ENCODE results near the gene TGM6. TPM values are rescaled to one million over a fixed set of nuclear protein-coding genes. Genes with fewer than 3 reads are reported as not detected.

Gene TGM6
- total RNA-seq, 1 experiment from 2014 or later = not detected

GRCh38 chr20:2429051-2429450 is 48.4 kb downstream of the TGM6 start:
- Mint-ChIP-seq H3K27me3 (ENCODE audit: low read depth) (peaks cover 11% of the 10 kb centered on the region), H3K27ac (no peak overlapping the region), H3K36me3 (ENCODE audit: insufficient read depth in 1 of 3, low read depth in 3 of 3) (no peaks in the 10 kb centered on the region), H3K4me1 (no peaks in the 10 kb centered on the region), H3K4me3 (no peak overlapping the region), H3K9me3 (no peaks in the 10 kb centered on the region; a peak in 1 of 5 replicates)
- Histone ChIP-seq H4K91ac (ENCODE audit: insufficient read length, low read depth, low read length) (no peak overlapping the region), H3K14ac (ENCODE audit: insufficient read depth, low read length) (no peak overlapping the region), H3K4ac (ENCODE audit: low read depth, low read length) (no peak overlapping the region), H3K9ac (ENCODE audit: extremely low read depth, insufficient read length, low read length) (no peak overlapping the region), H3T11ph (ENCODE audit: low read length) (no peak overlapping the region), H3K27ac (ENCODE audit: insufficient read length, low read depth, low read length) (no peak overlapping the region), H3K4me2 (ENCODE audit: insufficient read depth, insufficient read length, low read length) (no peak overlapping the region), H2BK20ac (ENCODE audit: low read depth, low read length, poor library complexity, severe bottlenecking) (no peak overlapping the region), H3K18ac (ENCODE audit: insufficient read length, low read depth, low read length) (no peak overlapping the region), H3K79me2 (ENCODE audit: insufficient read depth, low read length) (no peaks in the 10 kb centered on the region), H3K56ac (ENCODE audit: insufficient read length, low read depth, low read length) (no peak overlapping the region), H3K9me3 (ENCODE audit: control insufficient read depth, low read depth, low read length) (no peaks in the 10 kb centered on the region), H2BK12ac (ENCODE audit: insufficient read length, low read depth, low read length) (no peak overlapping the region), H4K5ac (ENCODE audit: insufficient read length, low read depth, low read length) (no peak overlapping the region), H3K23ac (ENCODE audit: insufficient read length, low read depth, low read length) (no peak overlapping the region), H4K20me1 (ENCODE audit: control insufficient read depth, insufficient read depth, insufficient read length) (no peaks in the 10 kb centered on the region), H3K23me2 (ENCODE audit: insufficient read length, low read depth, low read length, poor library complexity, severe bottlenecking) (no peaks in the 10 kb centered on the region), H2BK5ac (ENCODE audit: insufficient read length, low read length) (no peak overlapping the region), H2BK120ac (ENCODE audit: low read depth, low read length, poor library complexity, severe bottlenecking) (no peak overlapping the region), H4K8ac (replicated peaks; ENCODE audit: insufficient read length, low read depth, low read length) (no peak overlapping the region), H2AFZ (ENCODE audit: low read length) (no peak overlapping the region), H2BK15ac (ENCODE audit: low read depth, low read length) (no peak overlapping the region), H3K27me3 (ENCODE audit: insufficient read depth, low read length) (no peaks in the 10 kb centered on the region), H2AK5ac (ENCODE audit: insufficient read length, low read length) (no peak overlapping the region), H3K79me1 (ENCODE audit: insufficient read depth, low read depth, low read length, poor library complexity, severe bottlenecking) (no peaks in the 10 kb centered on the region), H3K4me1 (ENCODE audit: insufficient read depth, low read length) (no peaks in the 10 kb centered on the region)
- no peak for DNase-seq
- TF ChIP-seq CTCF (conservative IDR thresholded peaks at IDR 0.05) = no peak
- no CpG with 5 or more reads among the region's 6 CpGs for WGBS (ENCODE audit: extremely low coverage, insufficient read length, low lambda C conversion rate)

Measured in H9 (cell line).